ENCODE data around the gene SPIRE2. TPM values are rescaled to one million over a fixed set of nuclear protein-coding genes. Genes with fewer than 3 reads are reported as not detected.

SPIRE2 gene
- total RNA-seq, 4 donors from 2014 or later = 7.0 to 10.9 (median 9.5) TPM

DNA sequence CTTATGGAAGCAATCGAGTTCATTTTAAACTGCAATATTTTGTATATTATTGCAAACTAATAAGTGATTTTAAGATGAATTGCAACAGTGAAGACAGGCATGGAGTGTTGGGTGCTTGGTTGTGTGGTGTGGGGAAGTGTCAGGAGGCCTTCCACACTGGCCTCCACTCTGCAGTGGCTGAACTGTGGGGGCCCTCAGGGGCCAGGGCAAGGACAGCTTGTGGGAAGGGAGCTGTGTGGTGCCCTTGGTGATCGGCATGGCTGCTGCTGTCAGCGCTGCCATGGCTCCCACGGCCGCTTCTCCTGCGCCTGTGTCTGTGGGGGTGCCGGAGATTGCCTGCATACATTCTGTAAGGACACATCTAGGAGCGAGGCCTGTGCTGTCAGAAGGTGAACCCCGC is 64.4 kb downstream of the SPIRE2 start:
- intact Hi-C loops (cut with DNase I) = no loop called here

DNA sequence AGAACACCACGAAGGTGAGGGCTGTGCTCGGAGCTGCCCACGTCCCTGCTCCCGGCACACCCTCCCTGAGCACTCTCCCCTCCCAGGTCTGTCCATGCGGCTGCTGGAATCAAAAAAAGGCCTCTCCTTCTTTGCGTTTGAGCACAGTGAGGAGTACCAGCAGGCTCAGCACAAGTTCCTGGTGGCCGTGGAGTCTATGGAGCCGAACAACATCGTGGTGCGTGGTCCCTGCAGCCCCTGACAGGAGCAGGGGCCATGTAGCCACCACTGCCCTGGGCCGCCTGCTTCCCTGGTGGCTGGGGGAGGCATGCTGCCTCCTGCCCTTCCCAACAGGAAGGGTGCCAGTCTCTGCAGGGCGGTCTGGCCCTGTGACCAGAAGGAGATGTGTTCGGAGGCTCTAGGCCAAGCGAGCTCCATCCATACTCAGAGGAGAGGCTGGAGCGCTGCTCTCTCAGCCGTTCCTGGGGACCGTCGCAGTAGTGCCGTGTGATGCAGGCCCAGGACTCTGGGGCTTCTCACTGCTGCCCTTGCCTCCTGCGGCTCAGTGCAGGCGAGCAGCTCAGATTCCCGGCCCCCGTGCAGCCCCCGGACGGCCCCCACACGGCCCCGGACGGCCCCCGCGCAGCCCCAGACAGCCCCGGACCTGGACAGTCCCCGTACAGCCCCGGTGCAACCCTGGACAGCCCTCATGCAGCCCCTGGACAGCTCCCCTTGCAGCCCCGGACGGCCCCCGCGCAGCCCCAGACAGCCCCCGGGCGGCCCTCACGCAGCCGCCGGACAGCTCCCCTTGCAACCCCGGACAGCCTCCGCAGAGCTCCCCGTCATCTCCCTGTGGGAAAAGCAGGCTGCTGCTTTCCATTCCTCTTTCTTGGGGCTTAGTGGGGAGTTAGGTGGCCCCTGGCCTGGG is 65.6 kb downstream of the SPIRE2 start:
- intact Hi-C loops (cut with DNase I) = no loop called here
- Histone ChIP-seq H3K4me1 (no peaks in the 10 kb centered on the region), H3K27ac (no peak overlapping the region), H3K9me3 (no peaks in the 10 kb centered on the region), H3K36me3 (peaks cover 80 to 82% of the 10 kb centered on the region in 2 donors), H3K27me3 (no peaks in the 10 kb centered on the region), H3K4me3 (replicated peaks in 1 of 3) (no peak overlapping the region)
- TF ChIP-seq POLR2A (IDR thresholded peaks at IDR 0.05) = no peak
- TF ChIP-seq, protein P1, sequence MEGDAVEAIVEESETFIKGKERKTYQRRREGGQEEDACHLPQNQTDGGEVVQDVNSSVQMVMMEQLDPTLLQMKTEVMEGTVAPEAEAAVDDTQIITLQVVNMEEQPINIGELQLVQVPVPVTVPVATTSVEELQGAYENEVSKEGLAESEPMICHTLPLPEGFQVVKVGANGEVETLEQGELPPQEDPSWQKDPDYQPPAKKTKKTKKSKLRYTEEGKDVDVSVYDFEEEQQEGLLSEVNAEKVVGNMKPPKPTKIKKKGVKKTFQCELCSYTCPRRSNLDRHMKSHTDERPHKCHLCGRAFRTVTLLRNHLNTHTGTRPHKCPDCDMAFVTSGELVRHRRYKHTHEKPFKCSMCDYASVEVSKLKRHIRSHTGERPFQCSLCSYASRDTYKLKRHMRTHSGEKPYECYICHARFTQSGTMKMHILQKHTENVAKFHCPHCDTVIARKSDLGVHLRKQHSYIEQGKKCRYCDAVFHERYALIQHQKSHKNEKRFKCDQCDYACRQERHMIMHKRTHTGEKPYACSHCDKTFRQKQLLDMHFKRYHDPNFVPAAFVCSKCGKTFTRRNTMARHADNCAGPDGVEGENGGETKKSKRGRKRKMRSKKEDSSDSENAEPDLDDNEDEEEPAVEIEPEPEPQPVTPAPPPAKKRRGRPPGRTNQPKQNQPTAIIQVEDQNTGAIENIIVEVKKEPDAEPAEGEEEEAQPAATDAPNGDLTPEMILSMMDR (IDR thresholded peaks at IDR 0.05) = no peak
- no peak for DNase-seq
- 95 to 96% methylated on average over 23 to 24 of the region's 45 CpGs for WGBS, 2 donors

More for the DNA sequence above, 64.4 kb downstream of the SPIRE2 start:
- H3K27ac ChIP-seq = no peak overlapping the region
- no peak overlapping the region for H3K4me3 ChIP-seq (replicated peaks in 1 of 3)
- no peaks in the 10 kb centered on the region for H3K9me3 ChIP-seq
- no peaks in the 10 kb centered on the region for H3K4me1 ChIP-seq
- WGBS, 2 donors = 93 to 95% methylated on average over 7 to 9 of the region's 9 CpGs
- DNase-seq = no peak
- peaks cover 82 to 83% of the 10 kb centered on the region in 2 donors for H3K36me3 ChIP-seq
- TF ChIP-seq, protein P1 (IDR thresholded peaks at IDR 0.05) = no peak
- TF ChIP-seq POLR2A (IDR thresholded peaks at IDR 0.05) = no peak
- no peaks in the 10 kb centered on the region for H3K27me3 ChIP-seq

DNA sequence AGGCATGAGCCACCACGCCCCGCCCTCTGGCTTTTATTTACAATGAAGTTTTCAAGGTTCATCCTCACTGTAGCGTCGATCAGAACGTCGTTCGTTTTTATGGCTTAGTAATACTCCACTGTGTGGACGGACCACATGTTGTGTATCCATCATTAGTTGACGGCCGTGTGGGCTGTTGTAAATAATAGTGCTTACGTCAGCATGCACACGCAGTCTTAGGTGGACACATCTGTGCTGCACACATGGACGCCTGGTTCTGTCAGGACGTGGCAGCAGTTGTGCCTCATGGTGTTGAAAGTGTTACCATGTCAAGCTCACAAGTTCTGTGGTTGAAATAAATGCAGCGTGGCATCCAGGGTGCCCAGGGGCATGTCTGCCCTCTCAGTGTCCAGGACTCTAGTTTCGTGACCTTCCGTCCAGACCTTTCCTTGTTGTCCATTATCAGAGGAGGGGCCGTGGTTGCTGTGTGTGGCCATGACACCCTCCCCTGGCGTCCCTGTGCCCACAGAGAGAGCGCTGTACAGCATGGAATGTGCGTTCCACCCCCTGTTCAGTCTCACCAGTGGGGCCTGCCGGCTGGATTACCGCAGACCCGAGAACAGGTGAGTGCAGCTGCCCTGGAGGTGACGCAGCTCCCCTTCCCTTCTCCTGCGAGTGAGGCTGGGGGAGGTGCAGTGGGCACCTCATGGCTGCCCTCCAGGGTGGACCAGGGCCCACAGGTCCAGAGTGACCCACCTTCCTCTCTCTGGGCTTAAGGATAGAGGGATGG is 67.4 kb downstream of the SPIRE2 start:
- Histone ChIP-seq H3K4me3 (replicated peaks in 1 of 3) (no peak overlapping the region), H3K27ac (no peak overlapping the region), H3K27me3 (no peaks in the 10 kb centered on the region), H3K36me3 (peaks cover 79 to 83% of the 10 kb centered on the region in 2 donors), H3K9me3 (no peaks in the 10 kb centered on the region), H3K4me1 (no peaks in the 10 kb centered on the region)
- 94 to 97% methylated on average over 18 to 24 of the region's 26 CpGs for WGBS, 2 donors
- TF ChIP-seq, protein P1 (IDR thresholded peaks at IDR 0.05) = no peak
- no peak for TF ChIP-seq POLR2A (IDR thresholded peaks at IDR 0.05)
- intact Hi-C loops (cut with DNase I) = no loop called here
- no peak for DNase-seq

DNA sequence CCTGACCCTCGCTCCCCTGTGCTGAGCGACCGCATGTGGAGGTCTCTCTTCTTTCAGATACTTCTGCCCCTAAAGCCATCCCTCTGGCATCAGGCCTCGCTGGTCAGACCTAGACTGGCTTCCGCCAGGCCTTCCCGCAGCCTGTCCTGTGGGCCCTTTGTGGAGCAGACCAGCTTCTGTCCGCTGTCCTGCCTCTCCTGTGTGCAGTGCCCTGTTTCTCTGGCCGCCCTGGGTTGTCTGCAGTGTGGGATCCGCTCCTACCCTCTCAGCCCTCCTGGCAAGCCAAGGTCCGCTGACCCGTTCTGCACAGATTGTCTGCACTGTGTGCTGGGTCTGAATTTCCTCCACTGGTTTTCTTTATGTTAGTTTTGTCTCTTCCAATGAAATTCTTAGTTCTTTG is 68.9 kb downstream of the SPIRE2 start:
- H3K36me3 ChIP-seq = peaks cover 70 to 74% of the 10 kb centered on the region in 2 donors
- no peak overlapping the region for H3K27ac ChIP-seq
- WGBS, 2 donors = 97% methylated on average over 11 of the region's 11 CpGs
- H3K27me3 ChIP-seq = no peaks in the 10 kb centered on the region
- H3K9me3 ChIP-seq = no peaks in the 10 kb centered on the region
- intact Hi-C loops (cut with DNase I) = no loop called here
- TF ChIP-seq POLR2A (IDR thresholded peaks at IDR 0.05) = no peak
- TF ChIP-seq, protein P1 (IDR thresholded peaks at IDR 0.05) = no peak
- H3K4me1 ChIP-seq = no peaks in the 10 kb centered on the region
- no peak overlapping the region for H3K4me3 ChIP-seq (replicated peaks in 1 of 3)
- DNase-seq = no peak
